Activated T-cell treated with anti-CD3 and anti-CD28 coated beads for 24 hours (primary cell): Measurements from ENCODE around the gene IL22.

Experiments
- DNase-seq: peaks from one replicate; pipeline ENCODE4 v3.0.0-alpha.2; 2020; ENCODE audit warnings: low read depth

The IL22 gene

GRCh38 chr12:68253504-68253903 is at the start of gene IL22:
IL22 (minus strand) TSS chr12:68253604; CDS start chr12:68253448, 156 bp downstream.
- DNase-seq, result no peak

- no peak for DNase-seq
Measured at GRCh38 chr12:68297929-68298328, 44.5 kb upstream of the IL22 start.

GRCh38 chr12:68294251-68294650 is 40.8 kb upstream of the IL22 start:
- DNase-seq, result no peak

- DNase-seq, result no peak
Measured at GRCh38 chr12:68293347-68293746, 39.9 kb upstream of the IL22 start.

GRCh38 chr12:68292151-68292943 is 38.9 kb upstream of the IL22 start:
- DNase-seq, result no peak

GRCh38 chr12:68291396-68292036 is 38.1 kb upstream of the IL22 start:
- DNase-seq, result no peak

GRCh38 chr12:68290126-68290525 is 36.7 kb upstream of the IL22 start:
- DNase-seq, result peak; percentile 11

- no peak for DNase-seq
Measured at GRCh38 chr12:68287106-68287505, 33.7 kb upstream of the IL22 start.

GRCh38 chr12:68286396-68286795 is 33.0 kb upstream of the IL22 start:
- no peak for DNase-seq

GRCh38 chr12:68285541-68285940 is 32.1 kb upstream of the IL22 start:
- no peak for DNase-seq

GRCh38 chr12:68281322-68282077 is 28.1 kb upstream of the IL22 start:
- DNase-seq, result no peak

GRCh38 chr12:68280240-68280639 is 26.8 kb upstream of the IL22 start:
- no peak for DNase-seq

- DNase-seq, result no peak
Measured at GRCh38 chr12:68279227-68280054, 26.0 kb upstream of the IL22 start.

GRCh38 chr12:68276402-68276930 is 23.1 kb upstream of the IL22 start:
- no peak for DNase-seq

GRCh38 chr12:68272732-68273131 is 19.3 kb upstream of the IL22 start:
- no peak for DNase-seq

GRCh38 chr12:68271346-68271745 is 17.9 kb upstream of the IL22 start:
- no peak for DNase-seq

- no peak for DNase-seq
Measured at GRCh38 chr12:68270358-68270757, 17.0 kb upstream of the IL22 start.

- DNase-seq, result no peak
Measured at GRCh38 chr12:68269779-68270178, 16.4 kb upstream of the IL22 start.

- no peak for DNase-seq
Measured at GRCh38 chr12:68268967-68269366, 15.6 kb upstream of the IL22 start.

- DNase-seq, result no peak
Measured at GRCh38 chr12:68267892-68268396, 14.5 kb upstream of the IL22 start.

- no peak for DNase-seq
Measured at GRCh38 chr12:68264857-68265256, 11.5 kb upstream of the IL22 start.
